NCI-H69 (cell line): ENCODE data around the gene ADAMTS19.
"Not testable (repeated sequence)": the region's sequence is repeated elsewhere in the genome, so short reads cannot be mapped to it uniquely, and the experiment has no call there.

Experiments
- DNase-seq: peaks from one replicate; lab custom pipeline; 2025; lab: John Stamatoyannopoulos, UW

The ADAMTS19 gene

DNA sequence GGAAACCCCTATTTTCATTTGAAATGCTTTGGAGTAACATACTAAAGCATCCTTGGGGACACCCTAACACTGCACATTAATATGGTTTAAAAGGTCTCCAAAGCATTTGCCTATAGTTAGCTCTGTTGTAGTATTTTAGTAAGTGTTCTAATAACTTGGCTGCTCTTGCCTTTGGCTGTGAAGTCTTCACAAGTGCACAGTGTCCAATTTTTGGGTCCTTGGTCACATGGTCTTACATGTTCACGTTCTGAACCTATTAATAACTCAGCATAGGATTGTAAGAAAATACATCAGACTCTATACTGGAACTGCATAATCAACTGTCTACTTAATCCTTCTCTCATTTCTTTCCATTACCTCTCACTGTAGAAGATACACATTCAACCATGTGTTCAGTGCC lies 17.4 kb downstream of the ADAMTS19 start:
- DNase-seq: no peak

DNA sequence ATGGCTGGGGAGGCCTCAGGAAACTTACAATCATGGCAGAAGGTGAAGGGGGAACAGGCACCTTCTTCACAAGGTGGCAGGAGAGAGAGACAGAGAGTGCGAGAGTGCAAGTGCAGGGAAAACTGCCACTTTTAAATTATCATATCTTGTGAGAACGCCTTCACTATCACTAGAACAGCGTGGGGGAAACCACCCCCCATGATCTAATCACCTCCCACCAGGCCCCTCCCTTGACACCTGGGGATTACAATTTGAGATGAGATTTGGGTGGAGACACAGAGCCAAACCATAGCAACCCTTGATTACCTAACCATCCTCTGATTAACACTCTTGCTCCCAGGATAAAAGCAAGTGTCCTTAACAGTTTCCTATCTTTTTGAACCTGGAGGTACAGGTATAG lies 21.1 kb downstream of the ADAMTS19 start:
- no peak for DNase-seq

- DNase-seq: no peak
Observed at GRCh38 chr5:129496421-129496820, 36.3 kb downstream of the ADAMTS19 start.

- DNase-seq: no peak
Observed at GRCh38 chr5:129496864-129497595, 36.9 kb downstream of the ADAMTS19 start.

DNA sequence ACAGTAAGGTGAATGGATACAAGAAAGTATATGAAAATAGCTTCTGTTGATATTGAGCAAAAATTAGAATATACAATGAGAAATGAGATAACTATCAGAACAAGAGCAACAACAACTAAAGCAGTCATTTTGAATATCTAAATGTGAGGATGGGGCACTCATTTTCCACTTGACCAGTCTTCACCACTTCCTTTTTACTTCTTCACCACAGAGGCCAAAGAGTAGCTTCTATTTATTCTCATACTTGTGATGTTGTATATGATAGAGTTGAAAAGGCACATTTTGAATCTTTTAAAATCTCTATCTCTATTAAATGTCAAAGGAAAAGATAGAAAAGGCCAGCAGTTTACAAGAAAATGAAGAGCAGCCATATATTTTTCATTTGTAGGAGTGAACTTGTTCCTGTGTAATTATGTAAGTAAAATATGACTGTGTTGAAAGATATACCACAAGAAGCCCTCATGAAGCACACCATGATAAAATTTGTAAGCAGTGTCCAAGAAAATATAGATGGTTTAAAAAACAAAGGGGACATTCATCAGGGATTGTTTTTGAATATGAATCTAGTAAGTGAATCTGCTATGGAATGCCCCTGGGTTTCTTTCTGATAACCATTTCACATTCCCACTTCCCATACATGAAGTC lies 39.2 kb downstream of the ADAMTS19 start:
- DNase-seq: no peak

DNA sequence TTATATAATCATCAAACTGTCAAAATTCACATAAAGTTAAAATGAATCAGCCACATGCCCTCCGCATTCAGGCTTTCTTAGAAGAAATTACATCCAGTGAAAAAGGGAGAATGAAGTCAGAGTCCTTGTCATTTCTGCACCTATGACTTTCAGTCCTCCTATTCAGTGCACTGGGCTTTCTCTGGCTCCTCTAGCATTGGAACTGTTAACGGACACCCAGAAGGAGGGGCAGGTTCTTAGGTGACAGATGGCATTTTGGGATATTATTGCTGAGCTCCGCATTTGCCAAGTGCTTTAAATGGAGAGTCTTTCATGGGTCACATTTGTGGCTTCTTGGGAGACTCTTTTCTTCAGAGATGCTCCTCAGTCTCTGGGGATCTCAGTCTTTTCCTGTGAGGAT lies 40.0 kb downstream of the ADAMTS19 start:
- no peak for DNase-seq

- no peak for DNase-seq
Observed at GRCh38 chr5:129506086-129506485, 46.0 kb downstream of the ADAMTS19 start.

DNA sequence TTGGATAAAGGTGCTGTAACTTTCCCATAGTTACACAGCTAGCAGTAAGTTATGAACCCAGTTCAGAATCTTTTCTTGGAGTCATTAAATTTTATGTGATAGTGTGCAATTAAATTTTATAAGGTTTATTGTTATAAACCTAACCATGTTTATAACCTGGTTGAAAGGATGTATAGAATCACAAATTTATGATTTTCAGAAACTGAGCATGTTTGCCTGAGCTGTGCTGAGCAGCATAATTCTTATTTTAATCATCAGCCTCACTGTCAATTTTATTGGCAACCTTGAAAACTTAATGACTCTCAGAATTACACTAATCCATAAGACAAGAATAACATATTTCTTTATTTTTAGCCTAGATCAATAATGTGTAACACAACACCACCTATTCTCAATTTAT lies 46.9 kb downstream of the ADAMTS19 start:
- no peak for DNase-seq

GRCh38 chr5:129507527-129507926 lies 47.4 kb downstream of the ADAMTS19 start:
- no peak for DNase-seq

GRCh38 chr5:129508606-129509005 lies 48.5 kb downstream of the ADAMTS19 start:
- no peak for DNase-seq

GRCh38 chr5:129509363-129509975 lies 49.4 kb downstream of the ADAMTS19 start:
- no peak for DNase-seq

- DNase-seq: no peak
Observed at GRCh38 chr5:129511291-129511690, 51.2 kb downstream of the ADAMTS19 start.

- no peak for DNase-seq
Observed at GRCh38 chr5:129541051-129541450, 81.0 kb downstream of the ADAMTS19 start.

- DNase-seq: peak; percentile 9
Observed at GRCh38 chr5:129541648-129542251, 81.7 kb downstream of the ADAMTS19 start.

DNA sequence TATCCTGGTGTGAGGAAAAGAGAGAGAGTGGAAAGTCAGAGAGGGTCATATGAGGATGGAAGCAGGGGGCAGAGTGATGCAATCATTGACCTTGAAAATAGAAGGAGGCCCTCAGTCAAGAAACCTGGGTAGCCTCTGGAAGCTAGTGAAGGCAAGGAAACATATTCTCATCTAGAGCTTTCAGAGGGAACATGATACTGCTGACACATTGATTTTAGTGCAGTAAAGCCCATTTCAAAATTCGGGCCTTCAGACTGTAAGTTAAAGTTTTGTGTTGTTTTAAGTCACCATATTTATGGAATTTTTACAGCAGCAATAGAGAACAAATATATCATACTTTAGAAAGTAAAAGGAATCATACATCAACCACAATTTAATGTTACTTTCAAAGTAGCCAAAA lies 87.0 kb downstream of the ADAMTS19 start:
- no peak for DNase-seq

DNA sequence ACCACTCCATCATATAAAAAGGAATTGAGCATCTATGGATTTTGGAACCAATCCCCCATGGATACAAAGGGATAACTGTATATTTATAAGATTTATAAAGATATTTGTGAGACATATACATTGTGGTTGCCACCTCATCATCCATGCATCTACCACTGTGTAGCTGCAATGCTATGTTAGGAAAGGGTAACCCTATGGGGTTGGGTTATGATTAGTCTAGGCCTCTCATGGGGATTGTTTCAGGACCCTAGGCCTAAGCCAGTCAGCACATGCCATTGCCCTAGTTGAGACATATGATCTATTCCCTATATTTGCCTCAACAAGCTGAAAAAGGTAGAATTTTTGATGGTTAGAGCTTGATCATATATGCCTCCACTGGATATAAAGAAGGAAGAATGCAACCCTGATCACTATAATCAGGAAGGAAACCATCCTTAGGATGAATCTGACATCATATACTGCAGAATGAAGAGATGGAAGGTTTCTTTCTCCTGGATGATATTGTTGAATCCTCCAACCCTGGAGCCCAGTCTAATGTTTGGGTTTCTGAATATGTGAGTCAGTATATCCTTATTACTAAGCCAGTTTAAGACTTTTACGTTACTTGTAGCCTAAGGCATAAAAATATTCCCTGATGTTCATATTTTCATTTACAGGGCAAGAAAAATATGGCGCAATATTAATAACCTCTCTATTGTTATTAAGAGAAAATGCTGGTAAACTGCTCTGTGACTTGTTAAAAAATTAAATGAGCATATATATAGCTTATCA lies 94.2 kb downstream of the ADAMTS19 start:
- DNase-seq: no peak

GRCh38 chr5:129563585-129563984 lies 103.5 kb downstream of the ADAMTS19 start:
- DNase-seq: no peak

DNA sequence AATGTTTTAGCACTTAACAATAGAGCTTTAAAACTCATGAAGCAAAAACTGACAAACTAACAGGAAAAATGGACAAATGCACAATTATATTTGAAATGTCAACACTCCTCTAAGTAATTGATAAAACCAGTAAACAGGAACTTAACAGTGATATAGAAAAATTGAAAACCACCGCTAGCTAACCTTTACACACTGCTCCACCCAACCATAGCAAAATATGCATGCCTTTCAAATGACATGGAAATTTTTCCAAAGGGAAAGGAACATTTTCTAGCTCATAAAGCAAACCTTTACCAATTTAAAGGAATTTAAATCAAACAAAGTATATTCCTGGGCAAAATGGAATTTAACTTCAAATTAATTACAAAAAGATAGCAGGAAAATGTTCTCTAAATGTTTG lies 109.2 kb downstream of the ADAMTS19 start:
- no peak for DNase-seq

DNA sequence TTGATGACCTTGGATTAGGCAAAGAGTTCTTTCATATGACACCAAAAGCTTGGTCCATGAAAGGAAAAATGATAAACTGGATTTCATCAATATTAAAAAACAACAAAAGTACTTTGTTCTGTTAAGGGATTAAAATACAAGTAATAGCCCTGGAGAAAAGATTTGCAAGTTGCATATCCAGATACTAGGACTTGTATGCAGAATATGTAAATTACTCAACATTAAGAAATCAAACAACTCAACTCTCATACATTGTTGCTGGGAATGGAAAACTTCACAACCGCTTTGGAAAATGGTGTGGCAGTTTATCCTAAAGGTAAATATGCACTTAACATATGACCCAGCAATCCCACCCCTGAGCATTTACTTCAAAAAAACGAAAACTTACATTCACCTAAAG lies 112.0 kb downstream of the ADAMTS19 start:
- no peak for DNase-seq

GRCh38 chr5:129584496-129584895 lies 124.4 kb downstream of the ADAMTS19 start:
- DNase-seq: not testable (repeated sequence)

DNA sequence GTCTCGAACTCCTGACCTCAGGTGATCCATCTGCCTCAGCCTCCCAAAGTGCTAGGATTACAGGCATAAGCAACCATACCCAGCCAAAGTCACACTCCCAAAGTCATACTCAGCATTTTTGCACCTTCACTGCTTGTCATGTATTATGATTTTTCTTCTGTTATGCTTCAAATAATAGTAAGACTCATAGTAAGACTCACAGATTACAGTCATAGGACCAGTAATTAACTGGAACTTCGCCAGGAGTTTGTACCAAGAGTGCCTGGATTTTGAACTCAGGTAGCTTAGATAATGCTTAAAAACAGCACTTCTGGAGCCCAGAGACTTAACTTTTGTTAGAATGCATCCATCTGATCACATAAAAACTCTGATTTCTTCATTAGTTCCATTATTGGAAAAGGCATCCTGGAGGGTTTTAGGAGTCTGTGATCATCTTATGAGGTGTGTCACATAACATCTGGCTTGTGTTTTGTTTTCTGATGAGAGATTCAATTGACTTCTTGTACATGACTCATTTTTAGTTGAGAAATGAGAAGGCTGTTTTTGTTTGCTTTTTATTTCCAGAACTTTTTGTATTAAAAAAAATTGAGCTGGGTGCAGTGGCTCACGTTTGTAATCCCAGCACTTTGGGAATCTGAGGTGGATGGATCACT lies 131.5 kb downstream of the ADAMTS19 start:
- no peak for DNase-seq

DNA sequence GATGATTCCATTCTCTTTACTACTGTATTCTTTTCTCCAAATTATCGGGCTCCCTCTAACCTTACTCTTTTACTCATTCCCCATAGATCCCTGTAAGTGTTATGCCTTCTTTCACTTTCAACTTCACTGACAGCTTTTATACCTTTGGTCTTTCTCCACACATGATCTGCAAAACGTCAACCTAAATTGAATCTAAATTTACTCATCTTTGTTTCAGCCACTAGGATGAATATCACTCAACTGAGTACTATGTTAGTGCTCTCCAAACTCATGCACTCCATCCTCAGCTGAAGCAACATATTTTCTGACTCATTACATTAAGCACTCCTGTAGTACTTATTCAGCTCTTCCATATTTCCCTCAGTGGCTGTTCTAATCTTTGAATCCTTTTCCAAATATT lies 133.4 kb downstream of the ADAMTS19 start:
- no peak for DNase-seq
